Mesothelial cell of epicardium (in vitro differentiated cells): ENCODE measurements around the gene MORC4. TPM values are rescaled to one million over a fixed set of nuclear protein-coding genes. Genes with fewer than 3 reads are reported as not detected.

Experiments
- DNase-seq, 2 experiments: peaks; one replicate each; pipeline ENCODE4 v3.0.0; 2021; ENCODE audit warnings: low spot score in 2 of 2; ENCODE audit not compliant: unreplicated experiment in 2 of 2
- H3K27ac Mint-ChIP-seq: 2 replicates; pipeline ENCODE4 v1.8.0; 2021; ENCODE audit warnings: mixed read lengths
- H3K27me3 Mint-ChIP-seq: 2 replicates; pipeline ENCODE4 v1.8.0; 2021; ENCODE audit warnings: low read depth, mixed read lengths
- H3K36me3 Mint-ChIP-seq: 2 replicates; pipeline ENCODE4 v1.8.0; 2021; ENCODE audit warnings: mixed read lengths
- H3K4me1 Mint-ChIP-seq: 2 replicates; pipeline ENCODE4 v1.8.0; 2021; ENCODE audit warnings: mixed read lengths
- H3K4me3 Mint-ChIP-seq: 2 replicates; pipeline ENCODE4 v1.8.0; 2021; ENCODE audit warnings: mild to moderate bottlenecking, moderate library complexity, mixed read lengths
- H3K9me3 Mint-ChIP-seq: 2 replicates; pipeline ENCODE4 v1.8.0; 2021; ENCODE audit warnings: mixed read lengths
- total RNA-seq: library from RNA; stranded (reverse); gene quantifications from 3 replicates; pipeline ENCODE4 v1.2.1, GENCODE V29; 2021
- TF ChIP-seq, protein P1 (sequence below): fragments of 200-600 bp; sonication (generic); IDR thresholded peaks from one replicate; pipeline ENCODE4 v1.5.0; 2021; ENCODE audit warnings: antibody characterized with exemption; ENCODE audit not compliant: unreplicated experiment

MORC4 gene
- total RNA-seq, 1 donor from 2014 or later: 22.2 TPM

GRCh38 chrX:106901341-106901740 is 98.7 kb downstream of the MORC4 start:
- no peak for DNase-seq
- H3K36me3 Mint-ChIP-seq: no peaks in the 10 kb centered on the region
- H3K4me1 Mint-ChIP-seq: peaks cover 6% of the 10 kb centered on the region
- H3K9me3 Mint-ChIP-seq: peaks cover 16% of the 10 kb centered on the region
- no peak overlapping the region for H3K27ac Mint-ChIP-seq
- TF ChIP-seq, protein P1, sequence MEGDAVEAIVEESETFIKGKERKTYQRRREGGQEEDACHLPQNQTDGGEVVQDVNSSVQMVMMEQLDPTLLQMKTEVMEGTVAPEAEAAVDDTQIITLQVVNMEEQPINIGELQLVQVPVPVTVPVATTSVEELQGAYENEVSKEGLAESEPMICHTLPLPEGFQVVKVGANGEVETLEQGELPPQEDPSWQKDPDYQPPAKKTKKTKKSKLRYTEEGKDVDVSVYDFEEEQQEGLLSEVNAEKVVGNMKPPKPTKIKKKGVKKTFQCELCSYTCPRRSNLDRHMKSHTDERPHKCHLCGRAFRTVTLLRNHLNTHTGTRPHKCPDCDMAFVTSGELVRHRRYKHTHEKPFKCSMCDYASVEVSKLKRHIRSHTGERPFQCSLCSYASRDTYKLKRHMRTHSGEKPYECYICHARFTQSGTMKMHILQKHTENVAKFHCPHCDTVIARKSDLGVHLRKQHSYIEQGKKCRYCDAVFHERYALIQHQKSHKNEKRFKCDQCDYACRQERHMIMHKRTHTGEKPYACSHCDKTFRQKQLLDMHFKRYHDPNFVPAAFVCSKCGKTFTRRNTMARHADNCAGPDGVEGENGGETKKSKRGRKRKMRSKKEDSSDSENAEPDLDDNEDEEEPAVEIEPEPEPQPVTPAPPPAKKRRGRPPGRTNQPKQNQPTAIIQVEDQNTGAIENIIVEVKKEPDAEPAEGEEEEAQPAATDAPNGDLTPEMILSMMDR: no peak
- no peak overlapping the region for H3K4me3 Mint-ChIP-seq
- peaks cover 6% of the 10 kb centered on the region for H3K27me3 Mint-ChIP-seq

DNA sequence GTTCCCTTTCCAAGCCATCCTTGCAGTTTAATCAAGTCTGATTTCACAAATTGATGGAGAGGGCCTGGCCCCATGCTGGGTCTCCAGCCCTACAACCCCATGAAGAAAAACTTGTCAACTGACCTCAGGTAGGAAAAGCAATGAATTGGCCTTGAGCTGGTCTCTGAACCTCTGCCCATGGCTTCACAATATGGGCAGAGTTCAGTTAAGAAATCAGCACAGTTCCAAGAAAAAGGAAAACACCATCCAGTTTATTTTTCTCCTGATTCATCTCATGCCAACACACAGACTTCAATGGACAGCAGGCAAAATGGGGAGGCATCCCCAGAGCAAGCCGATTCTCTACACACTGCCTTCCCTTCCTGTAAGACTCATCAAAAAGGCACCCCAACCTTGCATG is 100.2 kb downstream of the MORC4 start:
- TF ChIP-seq, protein P1: no peak
- no peak for DNase-seq
- H3K36me3 Mint-ChIP-seq: no peaks in the 10 kb centered on the region
- peaks cover 16% of the 10 kb centered on the region for H3K9me3 Mint-ChIP-seq
- no peak overlapping the region for H3K27ac Mint-ChIP-seq
- H3K4me3 Mint-ChIP-seq: no peak overlapping the region
- H3K4me1 Mint-ChIP-seq: peaks cover 7% of the 10 kb centered on the region
- peaks cover 6% of the 10 kb centered on the region for H3K27me3 Mint-ChIP-seq

GRCh38 chrX:106899276-106899675 is 100.7 kb downstream of the MORC4 start:
- TF ChIP-seq, protein P1: no peak
- Mint-ChIP-seq H3K27me3 (peaks cover 6% of the 10 kb centered on the region), H3K36me3 (no peaks in the 10 kb centered on the region), H3K27ac (no peak overlapping the region), H3K9me3 (peaks cover 16% of the 10 kb centered on the region), H3K4me1 (peaks cover 4% of the 10 kb centered on the region), H3K4me3 (no peak overlapping the region)
- no peak for DNase-seq

DNA sequence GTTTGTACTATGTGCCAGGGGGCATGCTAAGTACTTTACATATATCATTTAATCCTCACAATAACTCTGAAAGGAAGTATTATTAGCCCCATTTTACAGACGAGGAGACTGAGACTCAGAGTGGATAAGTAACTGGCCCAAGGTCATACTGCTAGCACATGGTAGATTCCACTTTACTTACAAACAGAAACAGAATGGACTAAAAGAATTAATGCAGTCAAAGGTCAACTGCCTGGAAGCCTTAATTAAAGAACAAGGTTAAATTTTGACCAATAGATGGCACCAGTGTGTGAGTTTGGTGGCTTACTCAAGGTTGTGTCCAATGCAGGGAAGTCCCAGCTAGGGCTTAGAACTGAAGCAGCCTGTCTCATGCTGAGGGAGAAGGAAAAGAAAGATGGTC is 101.5 kb downstream of the MORC4 start:
- H3K4me3 Mint-ChIP-seq: no peak overlapping the region
- no peak for DNase-seq
- H3K4me1 Mint-ChIP-seq: peaks cover 4% of the 10 kb centered on the region
- no peak overlapping the region for H3K27ac Mint-ChIP-seq
- peaks cover 6% of the 10 kb centered on the region for H3K27me3 Mint-ChIP-seq
- TF ChIP-seq, protein P1: no peak
- H3K9me3 Mint-ChIP-seq: peaks cover 16% of the 10 kb centered on the region
- no peaks in the 10 kb centered on the region for H3K36me3 Mint-ChIP-seq

DNA sequence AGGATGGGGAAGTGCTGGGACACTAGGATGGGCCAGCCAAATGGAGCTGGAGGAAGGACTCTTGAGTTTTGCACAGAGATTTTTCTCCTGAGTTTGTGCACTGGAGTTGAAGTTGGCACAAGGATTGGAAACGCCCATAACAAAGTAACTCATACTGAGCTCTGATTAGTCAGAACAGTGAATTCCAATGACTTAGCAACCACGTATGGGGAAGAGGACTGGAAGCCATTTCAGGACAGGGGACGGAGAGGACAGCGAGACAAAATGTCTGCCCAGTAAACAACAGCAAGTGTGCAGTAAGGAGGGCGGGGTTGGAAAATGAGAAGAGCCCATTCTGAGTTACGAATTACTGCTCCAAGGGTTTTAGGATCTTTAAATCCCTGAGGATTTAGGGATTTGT is 102.8 kb downstream of the MORC4 start:
- H3K4me1 Mint-ChIP-seq: peaks cover 4% of the 10 kb centered on the region
- no peak overlapping the region for H3K27ac Mint-ChIP-seq
- peaks cover 20% of the 10 kb centered on the region for H3K9me3 Mint-ChIP-seq
- DNase-seq: no peak
- TF ChIP-seq, protein P1: no peak
- no peak overlapping the region for H3K4me3 Mint-ChIP-seq
- H3K27me3 Mint-ChIP-seq: peaks cover 6% of the 10 kb centered on the region
- H3K36me3 Mint-ChIP-seq: no peaks in the 10 kb centered on the region

DNA sequence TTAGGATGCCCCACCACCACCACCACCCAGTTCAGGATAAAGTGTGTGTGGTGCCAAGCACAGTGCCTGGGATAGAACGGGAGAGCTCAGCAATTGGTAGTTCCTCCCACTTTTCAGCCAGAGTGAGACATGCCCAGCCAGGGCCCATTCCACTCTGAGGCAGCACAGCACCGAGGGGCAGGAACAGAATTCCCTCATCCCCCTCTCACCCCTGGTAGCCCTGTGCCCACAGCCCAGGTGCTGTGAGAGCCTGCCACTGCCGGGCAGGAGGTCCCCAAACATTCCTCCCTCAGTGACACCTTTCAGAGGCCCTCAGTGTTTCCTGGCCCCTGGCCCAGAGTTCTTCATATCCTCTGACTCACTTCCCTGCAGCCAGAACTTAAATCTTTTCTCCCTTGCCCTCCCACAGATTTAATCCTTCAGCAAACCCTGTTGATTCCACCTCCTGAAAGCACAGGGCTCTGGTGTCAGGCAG is 105.0 kb downstream of the MORC4 start:
- Mint-ChIP-seq H3K9me3 (peaks cover 25% of the 10 kb centered on the region), H3K27me3 (peaks cover 7% of the 10 kb centered on the region), H3K4me1 (peaks cover 7% of the 10 kb centered on the region), H3K36me3 (no peaks in the 10 kb centered on the region), H3K4me3 (no peak overlapping the region), H3K27ac (no peak overlapping the region)
- no peak for DNase-seq
- TF ChIP-seq, protein P1: no peak
